GM23338 (cell line): Measurements from ENCODE around the gene NINJ2. TPM values are rescaled to one million over a fixed set of nuclear protein-coding genes. Genes with fewer than 3 reads are reported as not detected.
A peak's percentile ranks its signal among the peaks of the same experiment; 100 is the strongest.

ENCODE experiments used
- ATAC-seq: fragments of 200-7000 bp; cut with Tn5 transposase; 3 replicates; pipeline ENCODE4 v1.9.1; 2020
- DNase-seq: peaks from one replicate; pipeline ENCODE4 v3.0.0-alpha.2; 2015; ENCODE audit warnings: low spot score
- H2AFZ ChIP-seq: fragments of 200-600 bp; sonication (generic); 2 replicates; pipeline ENCODE4 v1.8.0; 2016; ENCODE audit warnings: antibody characterized with exemption, mild to moderate bottlenecking, moderate library complexity
- H3F3A ChIP-seq: fragments of 200-600 bp; sonication (generic); replicated peaks from 2 replicates; pipeline ENCODE4 v1.8.0; 2017; ENCODE audit warnings: antibody characterized with exemption, mixed run types, low read depth
- H3K27ac ChIP-seq: fragments of 200-600 bp; sonication (generic); 2 replicates; pipeline ENCODE4 v1.6.1; 2016; ENCODE audit warnings: low read depth
- H3K27me3 ChIP-seq: fragments of 200-600 bp; sonication (generic); 2 replicates; pipeline ENCODE4 v1.8.0; 2016; ENCODE audit warnings: mild to moderate bottlenecking, mixed run types, moderate library complexity; ENCODE audit not compliant: insufficient read depth
- H3K36me3 ChIP-seq: fragments of 200-600 bp; sonication (generic); 2 replicates; pipeline ENCODE4 v1.8.0; 2016; ENCODE audit warnings: mild to moderate bottlenecking; ENCODE audit not compliant: insufficient read depth
- H3K4me1 ChIP-seq: fragments of 200-600 bp; sonication (generic); 2 replicates; pipeline ENCODE4 v1.8.0; 2016; ENCODE audit warnings: mild to moderate bottlenecking, moderate library complexity; ENCODE audit not compliant: insufficient read depth
- H3K4me2 ChIP-seq: fragments of 200-600 bp; sonication (generic); 2 replicates; pipeline ENCODE4 v1.7.1; 2017; ENCODE audit warnings: mixed run types
- H3K4me3 ChIP-seq: fragments of 200-600 bp; sonication (generic); 2 replicates; pipeline ENCODE4 v1.6.1; 2016; ENCODE audit warnings: mixed run types
- H3K79me2 ChIP-seq: fragments of 200-600 bp; sonication (generic); replicated peaks from 2 replicates; pipeline ENCODE4 v1.8.0; 2017; ENCODE audit warnings: mild to moderate bottlenecking; ENCODE audit not compliant: insufficient read depth
- H3K9me2 ChIP-seq: fragments of 200-600 bp; sonication (generic); 2 replicates; pipeline ENCODE4 v1.8.0; 2017; ENCODE audit not compliant: insufficient read depth
- H4K20me1 ChIP-seq: fragments of 200-600 bp; sonication (generic); replicated peaks from 2 replicates; pipeline ENCODE4 v1.8.0; 2017; ENCODE audit warnings: mild to moderate bottlenecking; ENCODE audit not compliant: insufficient read depth
- H3K27ac Mint-ChIP-seq: 2 replicates; pipeline ENCODE4 v1.8.0; 2020; ENCODE audit warnings: inconsistent platforms, mild to moderate bottlenecking, moderate library complexity, mixed read lengths
- H3K27me3 Mint-ChIP-seq: 3 replicates; pipeline ENCODE4 v1.8.0; 2022; ENCODE audit warnings: low read depth, mild to moderate bottlenecking, moderate library complexity, mixed read lengths, inconsistent platforms; ENCODE audit not compliant: insufficient read depth, poor library complexity
- H3K36me3 Mint-ChIP-seq: 3 replicates; pipeline ENCODE4 v1.8.0; 2021; ENCODE audit warnings: low read depth, mild to moderate bottlenecking, inconsistent platforms, moderate library complexity, mixed read lengths
- H3K4me1 Mint-ChIP-seq: 3 replicates; pipeline ENCODE4 v1.8.0; 2020; ENCODE audit warnings: mild to moderate bottlenecking, inconsistent platforms, mixed read lengths
- H3K4me3 Mint-ChIP-seq: 3 replicates; pipeline ENCODE4 v1.8.0; 2021; ENCODE audit warnings: moderate library complexity, mild to moderate bottlenecking, inconsistent platforms, mixed read lengths
- H3K9me3 Mint-ChIP-seq: 3 replicates; pipeline ENCODE4 v1.8.0; 2020; ENCODE audit warnings: moderate library complexity, mild to moderate bottlenecking, inconsistent platforms, mixed read lengths
- CREB1 ChIP-seq: fragments of 250-450 bp; sonication (Bioruptor Pico); IDR thresholded peaks from 2 replicates; pipeline ENCODE4 v1.5.0; 2020; ENCODE audit warnings: low read depth, mild to moderate bottlenecking, moderate library complexity
- CTCF ChIP-seq, 2 experiments: fragments of 200-600 bp in 1 of 2; sonication (generic) in 1 of 2; conservative IDR thresholded peaks; 2 replicates each; pipeline versions ENCODE4 v1.5.1 to v1.6.1; 2016 to 2017; ENCODE audit warnings: antibody characterized with exemption in 2 of 2, low read depth in 2 of 2, mild to moderate bottlenecking in 2 of 2, moderate library complexity in 1 of 2
- ETS1 ChIP-seq: IDR thresholded peaks from 2 replicates; pipeline ENCODE4 v1.6.1; 2016; ENCODE audit warnings: antibody characterized with exemption
- EZH2phosphoT487 ChIP-seq: fragments of 200-600 bp; sonication (generic); IDR thresholded peaks from one replicate; pipeline ENCODE4 v1.8.1; 2018; ENCODE audit warnings: antibody characterized with exemption; ENCODE audit not compliant: unreplicated experiment
- JUNB ChIP-seq: IDR thresholded peaks from one replicate; pipeline ENCODE4 v1.6.1; 2016; ENCODE audit warnings: antibody characterized with exemption; ENCODE audit not compliant: unreplicated experiment
- NANOG ChIP-seq: IDR thresholded peaks from 2 replicates; pipeline ENCODE4 v1.6.1; 2016; ENCODE audit warnings: antibody characterized with exemption, borderline replicate concordance
- REST ChIP-seq: IDR thresholded peaks from one replicate; pipeline ENCODE4 v1.6.1; 2018; ENCODE audit warnings: antibody characterized with exemption; ENCODE audit not compliant: unreplicated experiment
- ZNF114 ChIP-seq: fragments of 250-450 bp; sonication (Bioruptor Pico); IDR thresholded peaks from 2 replicates; pipeline ENCODE4 v1.5.0; 2020; ENCODE audit warnings: mild to moderate bottlenecking, moderate library complexity
- ZNF331 ChIP-seq: fragments of 250-450 bp; sonication (Bioruptor Pico); IDR thresholded peaks from 2 replicates; pipeline ENCODE4 v1.5.0; 2020; ENCODE audit warnings: low read depth, mild to moderate bottlenecking, moderate library complexity
- polyA plus RNA-seq: library from polyadenylated mRNA; unstranded; fragments of >200 nt; fragmentation: Nextera tagmentation; extraction: Ambion mirVana; gene quantifications from 2 replicates; pipeline ENCODE4 v1.2.1, GENCODE V29; 2016
- total RNA-seq: library from RNA; depleted of rRNA; stranded (reverse); fragments of >200 nt; shearing (Covaris generic); gene quantifications from 2 replicates; pipeline ENCODE4 v1.2.3, GENCODE V29; 2014

NINJ2 gene
- total and polyA plus RNA-seq, 2 experiments from 2014 or later: 0.94 to 2.6 TPM

GRCh38 chr12:712172-712863 is 49.1 kb upstream of the NINJ2 start:
- H3K79me2 ChIP-seq: no peaks in the 10 kb centered on the region
- ATAC-seq (no peak), DNase-seq (no peak)
- Mint-ChIP-seq H3K4me3 (no peak overlapping the region), H3K9me3 (no peaks in the 10 kb centered on the region), H3K36me3 (no peaks in the 10 kb centered on the region), H3K27ac (peak overlapping the region; percentile 12; the same call in 1 of the 2 replicates), H3K27me3 (peaks cover 6% of the 10 kb centered on the region), H3K4me1 (peaks cover 21% of the 10 kb centered on the region)
- H3F3A ChIP-seq: no peaks in the 10 kb centered on the region
- 0 out of 2 replicates have a peak overlapping the region, but pooled peaks have one; percentile 8 for H3K4me2 ChIP-seq
- H3K27me3 ChIP-seq: no peaks in the 10 kb centered on the region
- H4K20me1 ChIP-seq: no peaks in the 10 kb centered on the region
- TF ChIP-seq CREB1 (no peak), ETS1 (no peak), NANOG (no peak), EZH2phosphoT487 (no peak), CTCF (conservative IDR thresholded peaks at IDR 0.05; ENCODE audit: low read depth in 2 of 2) (no peak), REST (no peak), ZNF331 (CRISPR knock-in tag) (no peak), ZNF114 (no peak), JUNB (no peak)
- H3K4me1 ChIP-seq: peaks cover 9% of the 10 kb centered on the region; the same call in 1 of the 2 replicates
- peak overlapping the region; percentile 60 for H2AFZ ChIP-seq
- H3K27ac ChIP-seq: no peak overlapping the region
- H3K9me2 ChIP-seq: no peaks in the 10 kb centered on the region
- no peaks in the 10 kb centered on the region for H3K36me3 ChIP-seq
- no peak overlapping the region for H3K4me3 ChIP-seq
